ENCODE results near the gene TMEM60. TPM values are rescaled to one million over a fixed set of nuclear protein-coding genes. Genes with fewer than 3 reads are reported as not detected.

Gene TMEM60
- total and polyA plus RNA-seq, 7 donors: 5.7 to 33.0 (median 14.5) TPM

- no peak overlapping the region for H3K4me3 ChIP-seq
- H3K27me3 ChIP-seq: no peaks in the 10 kb centered on the region
- no peak for DNase-seq
- H3K27ac ChIP-seq: no peak overlapping the region
- WGBS, 2 donors: 89 to 97% methylated on average over 3 of the region's 3 CpGs
- no peaks in the 10 kb centered on the region for H3K4me1 ChIP-seq
- TF ChIP-seq EP300 (IDR thresholded peaks at IDR 0.05) (no peak), POLR2AphosphoS5 (IDR thresholded peaks at IDR 0.05) (no peak), POLR2A (IDR thresholded peaks at IDR 0.05) (no peak), CTCF (IDR thresholded peaks at IDR 0.05) (no peak)
- H3K9me3 ChIP-seq: peaks cover 3 to 10% (median 7%) of the 10 kb centered on the region in 4 donors
- intact Hi-C loops (cut with DNase I): no loop called here
- no peaks in the 10 kb centered on the region for H3K36me3 ChIP-seq
Observed at GRCh38 chr7:77825131-77825530, 26.9 kb upstream of the TMEM60 start.

GRCh38 chr7:77824636-77825035, 26.4 kb upstream of the TMEM60 start:
- TF ChIP-seq POLR2AphosphoS5 (IDR thresholded peaks at IDR 0.05) (no peak), POLR2A (IDR thresholded peaks at IDR 0.05) (no peak), CTCF (IDR thresholded peaks at IDR 0.05) (no peak), EP300 (IDR thresholded peaks at IDR 0.05) (no peak)
- Histone ChIP-seq H3K36me3 (no peaks in the 10 kb centered on the region), H3K4me1 (no peaks in the 10 kb centered on the region), H3K4me3 (no peak overlapping the region), H3K9me3 (peaks cover 3 to 13% (median 9%) of the 10 kb centered on the region in 4 donors), H3K27ac (no peak overlapping the region), H3K27me3 (no peaks in the 10 kb centered on the region)
- no peak for DNase-seq
- intact Hi-C loops (cut with DNase I): no loop called here
- WGBS, 2 donors: 94 to 98% methylated on average over 5 of the region's 5 CpGs

GRCh38 chr7:77823787-77824186, 25.6 kb upstream of the TMEM60 start:
- H3K4me1 ChIP-seq: no peaks in the 10 kb centered on the region
- H3K36me3 ChIP-seq: no peaks in the 10 kb centered on the region
- 75 to 94% methylated on average over 2 of the region's 2 CpGs for WGBS, 2 donors
- peaks cover 3 to 15% (median 10%) of the 10 kb centered on the region in 4 donors for H3K9me3 ChIP-seq
- TF ChIP-seq CTCF (IDR thresholded peaks at IDR 0.05) (no peak), POLR2A (IDR thresholded peaks at IDR 0.05) (no peak), EP300 (IDR thresholded peaks at IDR 0.05) (no peak), POLR2AphosphoS5 (IDR thresholded peaks at IDR 0.05) (no peak)
- no peak for DNase-seq
- H3K27ac ChIP-seq: no peak overlapping the region
- no peak overlapping the region for H3K4me3 ChIP-seq
- intact Hi-C loops (cut with DNase I): no loop called here
- no peaks in the 10 kb centered on the region for H3K27me3 ChIP-seq

GRCh38 chr7:77822269-77822668, 24.0 kb upstream of the TMEM60 start:
- H3K4me3 ChIP-seq: no peak overlapping the region
- H3K9me3 ChIP-seq: peaks cover 3 to 15% (median 10%) of the 10 kb centered on the region in 4 donors
- TF ChIP-seq CTCF (IDR thresholded peaks at IDR 0.05) (no peak), POLR2AphosphoS5 (IDR thresholded peaks at IDR 0.05) (no peak), POLR2A (IDR thresholded peaks at IDR 0.05) (no peak), EP300 (IDR thresholded peaks at IDR 0.05) (no peak)
- no peaks in the 10 kb centered on the region for H3K4me1 ChIP-seq
- no peak for DNase-seq
- no peaks in the 10 kb centered on the region for H3K36me3 ChIP-seq
- intact Hi-C loops (cut with DNase I): no loop called here
- no peak overlapping the region for H3K27ac ChIP-seq
- 0 to 60% methylated on average over 1 of the region's 1 CpG for WGBS, 2 donors
- H3K27me3 ChIP-seq: no peaks in the 10 kb centered on the region

GRCh38 chr7:77820967-77821366, 22.7 kb upstream of the TMEM60 start:
- WGBS, 2 donors: 98 to 99% methylated on average over 2 of the region's 2 CpGs
- H3K27me3 ChIP-seq: no peaks in the 10 kb centered on the region
- no peak overlapping the region for H3K4me3 ChIP-seq
- no peaks in the 10 kb centered on the region for H3K36me3 ChIP-seq
- intact Hi-C loops (cut with DNase I): no loop called here
- H3K27ac ChIP-seq: no peak overlapping the region
- DNase-seq: no peak
- TF ChIP-seq CTCF (IDR thresholded peaks at IDR 0.05) (no peak), EP300 (IDR thresholded peaks at IDR 0.05) (no peak), POLR2AphosphoS5 (IDR thresholded peaks at IDR 0.05) (no peak), POLR2A (IDR thresholded peaks at IDR 0.05) (no peak)
- peaks cover 3 to 15% (median 10%) of the 10 kb centered on the region in 4 donors for H3K9me3 ChIP-seq
- no peaks in the 10 kb centered on the region for H3K4me1 ChIP-seq

Data from sigmoid colon (tissue), 7 donors.